ENCODE results near the gene RFX3. TPM values are rescaled to one million over a fixed set of nuclear protein-coding genes. Genes with fewer than 3 reads are reported as not detected.

The RFX3 gene
- total and polyA plus RNA-seq, 4 donors: 0.30 to 4.6 (median 1.5) TPM

DNA sequence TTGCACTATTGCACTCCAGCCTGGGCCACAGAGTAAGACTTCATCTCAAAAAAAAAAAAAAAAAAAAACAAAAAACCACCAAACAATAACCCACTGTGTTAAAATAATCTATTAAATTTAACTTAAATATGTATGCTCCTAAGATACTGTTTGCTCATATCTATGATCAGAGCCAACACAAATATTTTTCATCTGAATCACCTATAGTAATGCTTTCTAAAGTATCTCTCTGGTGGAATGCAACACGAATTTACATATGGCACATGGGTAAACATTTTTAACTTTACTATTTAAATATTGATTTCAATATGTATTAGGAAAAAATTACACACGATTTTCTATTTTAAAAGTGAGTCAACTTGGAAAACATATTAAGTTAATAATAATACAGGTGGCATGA, 196.4 kb downstream of the RFX3 start:
- TF ChIP-seq, protein P1, sequence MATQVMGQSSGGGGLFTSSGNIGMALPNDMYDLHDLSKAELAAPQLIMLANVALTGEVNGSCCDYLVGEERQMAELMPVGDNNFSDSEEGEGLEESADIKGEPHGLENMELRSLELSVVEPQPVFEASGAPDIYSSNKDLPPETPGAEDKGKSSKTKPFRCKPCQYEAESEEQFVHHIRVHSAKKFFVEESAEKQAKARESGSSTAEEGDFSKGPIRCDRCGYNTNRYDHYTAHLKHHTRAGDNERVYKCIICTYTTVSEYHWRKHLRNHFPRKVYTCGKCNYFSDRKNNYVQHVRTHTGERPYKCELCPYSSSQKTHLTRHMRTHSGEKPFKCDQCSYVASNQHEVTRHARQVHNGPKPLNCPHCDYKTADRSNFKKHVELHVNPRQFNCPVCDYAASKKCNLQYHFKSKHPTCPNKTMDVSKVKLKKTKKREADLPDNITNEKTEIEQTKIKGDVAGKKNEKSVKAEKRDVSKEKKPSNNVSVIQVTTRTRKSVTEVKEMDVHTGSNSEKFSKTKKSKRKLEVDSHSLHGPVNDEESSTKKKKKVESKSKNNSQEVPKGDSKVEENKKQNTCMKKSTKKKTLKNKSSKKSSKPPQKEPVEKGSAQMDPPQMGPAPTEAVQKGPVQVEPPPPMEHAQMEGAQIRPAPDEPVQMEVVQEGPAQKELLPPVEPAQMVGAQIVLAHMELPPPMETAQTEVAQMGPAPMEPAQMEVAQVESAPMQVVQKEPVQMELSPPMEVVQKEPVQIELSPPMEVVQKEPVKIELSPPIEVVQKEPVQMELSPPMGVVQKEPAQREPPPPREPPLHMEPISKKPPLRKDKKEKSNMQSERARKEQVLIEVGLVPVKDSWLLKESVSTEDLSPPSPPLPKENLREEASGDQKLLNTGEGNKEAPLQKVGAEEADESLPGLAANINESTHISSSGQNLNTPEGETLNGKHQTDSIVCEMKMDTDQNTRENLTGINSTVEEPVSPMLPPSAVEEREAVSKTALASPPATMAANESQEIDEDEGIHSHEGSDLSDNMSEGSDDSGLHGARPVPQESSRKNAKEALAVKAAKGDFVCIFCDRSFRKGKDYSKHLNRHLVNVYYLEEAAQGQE (IDR thresholded peaks at IDR 0.05): no peak
- TF ChIP-seq SP1 (IDR thresholded peaks at IDR 0.05): no peak
- TF ChIP-seq, protein P2, sequence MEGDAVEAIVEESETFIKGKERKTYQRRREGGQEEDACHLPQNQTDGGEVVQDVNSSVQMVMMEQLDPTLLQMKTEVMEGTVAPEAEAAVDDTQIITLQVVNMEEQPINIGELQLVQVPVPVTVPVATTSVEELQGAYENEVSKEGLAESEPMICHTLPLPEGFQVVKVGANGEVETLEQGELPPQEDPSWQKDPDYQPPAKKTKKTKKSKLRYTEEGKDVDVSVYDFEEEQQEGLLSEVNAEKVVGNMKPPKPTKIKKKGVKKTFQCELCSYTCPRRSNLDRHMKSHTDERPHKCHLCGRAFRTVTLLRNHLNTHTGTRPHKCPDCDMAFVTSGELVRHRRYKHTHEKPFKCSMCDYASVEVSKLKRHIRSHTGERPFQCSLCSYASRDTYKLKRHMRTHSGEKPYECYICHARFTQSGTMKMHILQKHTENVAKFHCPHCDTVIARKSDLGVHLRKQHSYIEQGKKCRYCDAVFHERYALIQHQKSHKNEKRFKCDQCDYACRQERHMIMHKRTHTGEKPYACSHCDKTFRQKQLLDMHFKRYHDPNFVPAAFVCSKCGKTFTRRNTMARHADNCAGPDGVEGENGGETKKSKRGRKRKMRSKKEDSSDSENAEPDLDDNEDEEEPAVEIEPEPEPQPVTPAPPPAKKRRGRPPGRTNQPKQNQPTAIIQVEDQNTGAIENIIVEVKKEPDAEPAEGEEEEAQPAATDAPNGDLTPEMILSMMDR (IDR thresholded peaks at IDR 0.05; ENCODE audit: low read depth, low read length, missing input control): no peak
- Histone ChIP-seq H3K9me3 (ENCODE audit: control insufficient read depth in 4 of 4, low read length in 3 of 4) (no peaks in the 10 kb centered on the region), H3K4me1 (ENCODE audit: control insufficient read depth in 4 of 4, insufficient read depth in 4 of 4, low read length in 3 of 4) (no peaks in the 10 kb centered on the region), H3K27ac (ENCODE audit: low read depth in 1 of 2, low read length in 2 of 2) (no peak overlapping the region), H3K4me3 (ENCODE audit: low read depth in 1 of 3, low read length in 3 of 3) (no peak overlapping the region), H3K9ac (ENCODE audit: low read depth in 1 of 2, low read length in 2 of 2) (no peak overlapping the region), H3K36me3 (ENCODE audit: control insufficient read depth in 4 of 4, insufficient read depth in 3 of 4, low read depth in 1 of 4, low read length in 3 of 4) (no peaks in the 10 kb centered on the region), H3K27me3 (ENCODE audit: control insufficient read depth in 4 of 4, insufficient read depth in 4 of 4, low read length in 3 of 4) (no peaks in the 10 kb centered on the region)
- no peak for DNase-seq (ENCODE audit: low spot score)
- 86% methylated on average over 2 of the region's 2 CpGs for WGBS

DNA sequence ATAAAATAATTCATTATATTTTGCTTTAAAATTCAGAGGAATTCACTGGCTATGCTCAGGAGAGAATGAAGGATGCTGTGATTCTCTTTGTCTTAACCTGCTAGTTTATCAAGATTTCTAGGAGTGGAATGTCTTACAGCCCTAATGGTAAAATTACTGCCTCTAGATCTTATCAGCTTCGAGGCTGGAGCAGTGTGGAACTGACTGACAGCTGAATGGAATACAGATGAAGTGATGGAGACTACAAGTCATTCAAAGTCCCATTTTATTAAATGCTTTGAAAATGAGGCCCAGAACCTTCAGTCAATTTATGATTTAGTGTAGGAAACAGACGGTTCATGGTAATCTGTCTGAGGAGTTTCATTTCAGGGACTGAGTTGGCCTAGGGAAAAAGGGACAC, 202.1 kb downstream of the RFX3 start:
- H3K9ac ChIP-seq (ENCODE audit: low read depth in 1 of 2, low read length in 2 of 2): no peak overlapping the region
- H3K4me3 ChIP-seq (ENCODE audit: low read depth in 1 of 3, low read length in 3 of 3): no peak overlapping the region
- no peaks in the 10 kb centered on the region for H3K27me3 ChIP-seq (ENCODE audit: control insufficient read depth in 4 of 4, insufficient read depth in 4 of 4, low read length in 3 of 4)
- WGBS: 71% methylated on average over 2 of the region's 2 CpGs
- H3K9me3 ChIP-seq (ENCODE audit: control insufficient read depth in 4 of 4, low read length in 3 of 4): no peaks in the 10 kb centered on the region
- TF ChIP-seq, protein P2 (IDR thresholded peaks at IDR 0.05; ENCODE audit: low read depth, low read length, missing input control): no peak
- TF ChIP-seq, protein P3, sequence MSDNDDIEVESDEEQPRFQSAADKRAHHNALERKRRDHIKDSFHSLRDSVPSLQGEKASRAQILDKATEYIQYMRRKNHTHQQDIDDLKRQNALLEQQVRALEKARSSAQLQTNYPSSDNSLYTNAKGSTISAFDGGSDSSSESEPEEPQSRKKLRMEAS (IDR thresholded peaks at IDR 0.05): no peak
- TF ChIP-seq, protein P4, sequence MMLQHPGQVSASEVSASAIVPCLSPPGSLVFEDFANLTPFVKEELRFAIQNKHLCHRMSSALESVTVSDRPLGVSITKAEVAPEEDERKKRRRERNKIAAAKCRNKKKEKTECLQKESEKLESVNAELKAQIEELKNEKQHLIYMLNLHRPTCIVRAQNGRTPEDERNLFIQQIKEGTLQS (IDR thresholded peaks at IDR 0.05): no peak
- TF ChIP-seq, protein P1 (IDR thresholded peaks at IDR 0.05): no peak
- TF ChIP-seq RXRA (IDR thresholded peaks at IDR 0.05): no peak
- no peak for TF ChIP-seq YY1 (IDR thresholded peaks at IDR 0.05)
- no peak for TF ChIP-seq SP1 (IDR thresholded peaks at IDR 0.05)
- no peak for TF ChIP-seq HNF4A (conservative IDR thresholded peaks at IDR 0.05)
- TF ChIP-seq JUND (IDR thresholded peaks at IDR 0.05): no peak
- no peak for TF ChIP-seq FOXA2 (IDR thresholded peaks at IDR 0.05)
- no peak for TF ChIP-seq EGR1 (IDR thresholded peaks at IDR 0.05; ENCODE audit: low read depth in 2 of 2)
- TF ChIP-seq TAF1 (conservative IDR thresholded peaks at IDR 0.05): no peak
- TF ChIP-seq RAD21 (IDR thresholded peaks at IDR 0.05): no peak
- no peak for TF ChIP-seq NR2F2 (IDR thresholded peaks at IDR 0.05)
- no peak for TF ChIP-seq FOXA1 (IDR thresholded peaks at IDR 0.05)
- TF ChIP-seq, protein P5, sequence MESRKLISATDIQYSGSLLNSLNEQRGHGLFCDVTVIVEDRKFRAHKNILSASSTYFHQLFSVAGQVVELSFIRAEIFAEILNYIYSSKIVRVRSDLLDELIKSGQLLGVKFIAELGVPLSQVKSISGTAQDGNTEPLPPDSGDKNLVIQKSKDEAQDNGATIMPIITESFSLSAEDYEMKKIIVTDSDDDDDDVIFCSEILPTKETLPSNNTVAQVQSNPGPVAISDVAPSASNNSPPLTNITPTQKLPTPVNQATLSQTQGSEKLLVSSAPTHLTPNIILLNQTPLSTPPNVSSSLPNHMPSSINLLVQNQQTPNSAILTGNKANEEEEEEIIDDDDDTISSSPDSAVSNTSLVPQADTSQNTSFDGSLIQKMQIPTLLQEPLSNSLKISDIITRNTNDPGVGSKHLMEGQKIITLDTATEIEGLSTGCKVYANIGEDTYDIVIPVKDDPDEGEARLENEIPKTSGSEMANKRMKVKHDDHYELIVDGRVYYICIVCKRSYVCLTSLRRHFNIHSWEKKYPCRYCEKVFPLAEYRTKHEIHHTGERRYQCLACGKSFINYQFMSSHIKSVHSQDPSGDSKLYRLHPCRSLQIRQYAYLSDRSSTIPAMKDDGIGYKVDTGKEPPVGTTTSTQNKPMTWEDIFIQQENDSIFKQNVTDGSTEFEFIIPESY (IDR thresholded peaks at IDR 0.05): no peak
- no peak for TF ChIP-seq HNF4G (IDR thresholded peaks at IDR 0.05)
- no peak for TF ChIP-seq GABPA (IDR thresholded peaks at IDR 0.05 in 1 of 2, conservative IDR thresholded peaks at IDR 0.05 in 1 of 2)
- no peak for DNase-seq (ENCODE audit: low spot score)
- no peaks in the 10 kb centered on the region for H3K36me3 ChIP-seq (ENCODE audit: control insufficient read depth in 4 of 4, insufficient read depth in 3 of 4, low read depth in 1 of 4, low read length in 3 of 4)
- H3K4me1 ChIP-seq (ENCODE audit: control insufficient read depth in 4 of 4, insufficient read depth in 4 of 4, low read length in 3 of 4): no peaks in the 10 kb centered on the region
- no peak overlapping the region for H3K27ac ChIP-seq (ENCODE audit: low read depth in 1 of 2, low read length in 2 of 2)

Data from liver (tissue), 9 donors.